ENCODE measurements around the gene GPR27. TPM values are rescaled to one million over a fixed set of nuclear protein-coding genes. Genes with fewer than 3 reads are reported as not detected.

Gene GPR27
- total RNA-seq, 1 donor from 2014 or later: 1.0 TPM

DNA sequence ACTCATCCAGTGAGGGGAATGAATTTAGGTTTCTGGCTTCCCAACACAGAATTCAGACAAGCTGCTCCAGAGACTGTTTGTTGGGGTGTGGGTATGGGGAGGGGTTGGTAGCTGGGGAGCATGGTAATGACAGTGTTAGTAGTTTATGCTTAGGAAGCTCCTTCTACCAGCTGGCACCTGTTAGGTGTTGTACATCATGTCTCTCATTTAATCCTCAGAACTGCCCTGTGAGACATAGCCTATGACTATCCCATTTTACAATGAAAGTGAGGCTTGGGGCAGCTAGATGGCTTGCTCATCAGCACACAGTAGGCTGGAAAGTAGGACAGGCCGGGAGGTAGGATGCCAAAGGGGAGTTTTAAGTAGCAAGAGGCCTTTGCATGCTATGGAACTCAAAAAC, 31.0 kb upstream of the GPR27 start:
- H3K27ac Mint-ChIP-seq: peak overlapping the region; percentile 77
- peaks cover 22% of the 10 kb centered on the region for H3K36me3 Mint-ChIP-seq (ENCODE audit: low read depth)
- no peaks in the 10 kb centered on the region for H3K9me3 Mint-ChIP-seq
- H3K27me3 Mint-ChIP-seq: no peaks in the 10 kb centered on the region
- peaks cover 68% of the 10 kb centered on the region for H3K4me1 Mint-ChIP-seq
- H3K4me3 Mint-ChIP-seq: peak overlapping the region; percentile 75
- DNase-seq: peak; percentile 64
- intact Hi-C loops (cut with micrococcal nuclease): loop anchor here (1.0 to 10.0 kb wide), 12 partner anchors 11 to 1272 kb away; partner anchors contain the start of genes PPP4R2, RYBP and SHQ1

DNA sequence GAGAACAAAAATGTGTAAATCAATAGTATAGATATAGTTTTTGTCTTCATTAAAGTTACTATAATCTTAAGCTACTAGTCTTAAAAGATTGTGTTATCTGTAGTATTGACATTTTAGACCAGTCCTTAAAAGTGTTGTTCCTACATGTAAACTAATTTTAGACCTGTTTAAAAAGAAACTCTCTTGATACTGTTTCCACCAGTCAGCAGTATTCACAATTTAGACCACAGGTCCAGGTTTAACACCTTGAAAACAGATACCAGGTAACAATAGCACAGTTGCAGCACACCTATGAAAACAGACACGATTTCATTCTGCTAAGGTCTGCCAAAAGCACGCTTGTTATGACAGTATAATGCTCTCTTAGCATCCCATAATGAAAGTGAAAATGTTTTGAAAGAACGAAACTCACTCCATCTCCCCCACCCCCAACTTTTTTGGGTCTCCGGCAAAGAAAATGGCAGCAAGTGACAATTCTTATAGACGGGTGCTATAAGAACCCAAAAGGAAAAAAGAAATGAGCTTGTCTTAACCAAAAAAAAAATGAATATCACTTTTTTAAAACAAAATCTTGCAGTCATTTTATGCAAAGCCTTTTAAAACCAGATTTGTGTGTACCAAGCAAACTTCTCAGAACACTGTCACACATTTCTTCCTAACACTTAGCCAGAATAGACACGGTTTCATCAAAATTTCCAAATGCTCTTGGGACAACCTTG, 30.0 kb upstream of the GPR27 start:
- peak; percentile 92 for DNase-seq
- Mint-ChIP-seq H3K4me1 (peaks cover 66% of the 10 kb centered on the region), H3K36me3 (ENCODE audit: low read depth) (peaks cover 19% of the 10 kb centered on the region), H3K27ac (peak overlapping the region; percentile 86), H3K27me3 (no peaks in the 10 kb centered on the region), H3K4me3 (peak overlapping the region; percentile 85), H3K9me3 (no peaks in the 10 kb centered on the region)
- intact Hi-C loops (cut with micrococcal nuclease): loop anchor here (1.0 to 10.0 kb wide), 13 partner anchors 12 to 1306 kb away; partner anchors contain the start of genes PPP4R2, RYBP and SHQ1

GRCh38 chr3:71724171-71724453, 29.5 kb upstream of the GPR27 start:
- Mint-ChIP-seq H3K27ac (peak overlapping the region; percentile 86), H3K9me3 (no peaks in the 10 kb centered on the region), H3K4me1 (peaks cover 65% of the 10 kb centered on the region), H3K4me3 (peak overlapping the region; percentile 85), H3K27me3 (no peaks in the 10 kb centered on the region), H3K36me3 (ENCODE audit: low read depth) (peaks cover 15% of the 10 kb centered on the region)
- intact Hi-C loops (cut with micrococcal nuclease): loop anchor here (1.0 to 10.0 kb wide), 11 partner anchors 148 to 1305 kb away; partner anchors contain the start of genes PPP4R2, RYBP and SHQ1
- DNase-seq: peak; percentile 65

GRCh38 chr3:71724584-71725270, 28.9 kb upstream of the GPR27 start:
- H3K27me3 Mint-ChIP-seq: no peaks in the 10 kb centered on the region
- H3K9me3 Mint-ChIP-seq: no peaks in the 10 kb centered on the region
- H3K4me1 Mint-ChIP-seq: peaks cover 66% of the 10 kb centered on the region
- intact Hi-C loops (cut with micrococcal nuclease): loop anchor here (1.0 to 10.0 kb wide), 11 partner anchors 148 to 1305 kb away; partner anchors contain the start of genes PPP4R2, RYBP and SHQ1
- DNase-seq: peak; percentile 83
- peak overlapping the region; percentile 85 for H3K4me3 Mint-ChIP-seq
- peaks cover 10% of the 10 kb centered on the region for H3K36me3 Mint-ChIP-seq (ENCODE audit: low read depth)
- peak overlapping the region; percentile 86 for H3K27ac Mint-ChIP-seq

DNA sequence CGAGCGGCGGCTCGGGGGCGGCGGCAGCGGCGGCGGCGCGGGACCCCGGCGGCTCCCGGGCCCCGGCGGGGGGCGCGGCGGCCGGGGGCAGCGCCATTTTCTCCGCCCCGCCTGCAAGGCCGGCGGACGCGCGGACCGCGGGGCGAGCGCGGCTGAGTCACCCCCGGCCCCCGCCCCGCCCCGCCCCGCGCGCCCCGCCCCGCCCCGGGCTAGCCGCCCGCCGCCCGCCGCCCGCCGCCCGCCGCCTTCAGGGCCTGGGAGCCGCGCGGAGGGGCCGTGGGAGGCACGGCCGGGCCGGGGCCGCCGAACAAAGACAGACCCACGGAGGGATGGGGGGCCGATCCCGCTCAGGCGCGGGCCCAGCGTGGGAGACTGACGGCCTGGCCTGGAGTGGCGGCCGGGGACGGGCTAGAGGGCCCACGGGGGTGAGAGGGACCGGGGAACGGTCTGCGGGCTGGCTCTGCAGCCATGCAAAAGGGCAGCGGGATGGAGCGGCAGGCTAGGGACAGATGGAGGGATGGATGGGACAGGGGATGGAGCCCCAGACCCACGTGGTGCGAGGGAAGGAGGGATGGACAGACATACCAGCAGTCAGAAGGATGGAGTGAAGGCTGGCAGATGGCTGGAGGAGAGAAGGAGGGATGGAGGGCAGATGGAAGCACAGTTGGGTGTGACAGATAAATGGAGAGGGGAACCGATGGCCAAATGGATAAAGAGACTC, 28.2 kb upstream of the GPR27 start, which contains the start of gene EIF4E3:
Gene EIF4E3 (minus strand): TSS at position 132 of the 721 bp plus-strand sequence. CDS start 35 bp downstream, at position 97.
- Mint-ChIP-seq H3K9me3 (no peaks in the 10 kb centered on the region), H3K27ac (peak within 1 kb of the TSS; percentile 94), H3K27me3 (no peaks in the 10 kb centered on the region), H3K4me3 (peak within 1 kb of the TSS; percentile 96), H3K4me1 (peaks cover 71% of the 10 kb centered on the region), H3K36me3 (ENCODE audit: low read depth) (peaks cover 9% of the 10 kb centered on the region)
- intact Hi-C loops (cut with micrococcal nuclease): loop anchor here (10.0 kb wide), 4 partner anchors 409 to 1269 kb away; partner anchors contain the start of gene PPP4R2
- DNase-seq: peak; percentile 84

- Mint-ChIP-seq H3K27me3 (no peaks in the 10 kb centered on the region), H3K4me1 (peaks cover 69% of the 10 kb centered on the region), H3K27ac (peak overlapping the region; percentile 94), H3K9me3 (no peaks in the 10 kb centered on the region), H3K36me3 (ENCODE audit: low read depth) (peaks cover 2% of the 10 kb centered on the region), H3K4me3 (peak overlapping the region; percentile 96)
- peak; percentile 89 for DNase-seq
- intact Hi-C loops (cut with micrococcal nuclease): loop anchor here (10.0 kb wide), 4 partner anchors 409 to 1269 kb away; partner anchors contain the start of gene PPP4R2
Measured at GRCh38 chr3:71726146-71726545, 27.5 kb upstream of the GPR27 start.

DNA sequence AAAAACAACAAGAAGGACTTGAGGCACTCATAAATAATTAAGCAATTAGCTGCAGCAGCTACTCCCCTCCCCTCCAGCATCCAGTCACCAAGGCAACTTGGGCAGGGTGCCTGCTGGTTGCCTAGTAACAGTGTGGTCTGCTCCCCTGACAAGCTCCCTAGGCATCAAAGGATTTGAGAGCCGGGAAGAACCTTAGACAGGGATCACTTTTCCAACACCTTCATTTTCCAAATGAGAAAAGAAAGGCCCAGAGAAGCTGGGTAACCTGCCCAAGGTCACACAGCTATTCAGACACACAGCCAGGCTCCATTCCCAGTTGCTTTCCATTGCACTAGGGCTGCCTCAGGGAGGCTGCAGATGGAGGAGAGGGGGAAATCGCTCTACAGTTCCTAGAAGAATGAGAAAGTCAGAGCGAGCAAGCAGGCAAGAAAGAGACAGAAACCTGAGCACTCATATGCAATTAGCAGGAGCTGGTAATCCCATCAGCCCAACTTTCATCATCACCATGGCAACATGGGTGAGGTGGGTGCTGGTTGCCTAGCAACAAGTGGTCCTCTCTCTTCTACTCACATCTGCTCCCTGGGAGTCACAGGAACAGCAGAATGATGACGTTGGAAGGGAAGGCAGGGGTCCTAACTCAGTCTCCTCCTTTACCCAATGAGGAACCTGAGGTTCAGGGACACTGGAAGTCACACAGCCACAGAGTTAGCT, 24.9 kb upstream of the GPR27 start:
- Mint-ChIP-seq H3K27ac (no peak overlapping the region), H3K4me3 (no peak overlapping the region), H3K27me3 (no peaks in the 10 kb centered on the region), H3K36me3 (ENCODE audit: low read depth) (no peaks in the 10 kb centered on the region), H3K9me3 (no peaks in the 10 kb centered on the region), H3K4me1 (peaks cover 48% of the 10 kb centered on the region)
- peak; percentile 81 for DNase-seq
- intact Hi-C loops (cut with micrococcal nuclease): loop anchor here (10.0 kb wide), 4 partner anchors 406 to 1266 kb away; partner anchors contain the start of gene PPP4R2

DNA sequence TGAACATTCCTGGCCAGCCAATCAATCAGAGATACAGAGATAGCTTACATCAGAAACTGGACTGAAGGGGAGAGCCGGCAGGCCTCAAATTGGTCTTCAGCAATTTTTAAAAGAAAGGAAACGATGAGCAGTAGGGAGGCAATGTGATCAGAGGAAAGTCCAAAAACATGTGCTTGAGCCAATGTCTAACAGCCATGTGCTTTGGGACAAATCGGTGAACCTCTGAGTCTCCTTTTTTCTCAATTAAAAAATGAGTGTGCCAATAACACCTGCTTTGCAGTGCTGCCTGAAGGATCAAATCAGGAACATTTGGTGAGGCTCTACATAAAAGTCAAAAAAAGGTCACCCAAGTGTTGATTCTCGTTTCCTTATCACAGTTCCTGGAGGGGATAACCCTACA, 21.0 kb upstream of the GPR27 start:
- peaks cover 7% of the 10 kb centered on the region for H3K9me3 Mint-ChIP-seq
- H3K4me1 Mint-ChIP-seq: peaks cover 29% of the 10 kb centered on the region
- intact Hi-C loops (cut with micrococcal nuclease): no loop called here
- H3K36me3 Mint-ChIP-seq (ENCODE audit: low read depth): no peaks in the 10 kb centered on the region
- peak; percentile 51 for DNase-seq
- no peak overlapping the region for H3K27ac Mint-ChIP-seq
- H3K27me3 Mint-ChIP-seq: peaks cover 21% of the 10 kb centered on the region
- H3K4me3 Mint-ChIP-seq: no peak overlapping the region

DNA sequence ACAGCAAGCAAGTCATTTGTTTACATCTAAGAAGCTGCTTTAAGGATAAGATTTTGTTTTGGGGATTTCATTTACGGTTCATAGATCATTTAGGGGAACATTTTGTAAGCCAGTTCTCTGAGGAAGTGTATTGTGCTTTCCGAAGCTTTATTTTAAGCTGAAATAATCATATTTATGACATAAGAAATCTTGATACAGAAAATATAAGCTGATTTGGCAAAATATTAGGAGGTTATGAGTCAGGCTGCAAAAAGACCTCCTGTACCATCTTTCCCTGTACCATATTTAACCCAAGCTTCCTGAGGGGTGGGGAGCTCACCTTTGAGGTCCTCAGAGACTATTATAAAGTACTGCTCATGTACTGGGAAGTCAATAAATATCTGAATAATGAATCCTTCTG, 20.3 kb upstream of the GPR27 start:
- Mint-ChIP-seq H3K9me3 (peaks cover 8% of the 10 kb centered on the region), H3K4me3 (no peak overlapping the region), H3K27me3 (peaks cover 28% of the 10 kb centered on the region), H3K4me1 (peaks cover 27% of the 10 kb centered on the region), H3K36me3 (ENCODE audit: low read depth) (no peaks in the 10 kb centered on the region), H3K27ac (no peak overlapping the region)
- intact Hi-C loops (cut with micrococcal nuclease): no loop called here
- DNase-seq: peak; percentile 19

- Mint-ChIP-seq H3K4me3 (no peak overlapping the region), H3K27me3 (peaks cover 36% of the 10 kb centered on the region), H3K27ac (no peak overlapping the region), H3K9me3 (peaks cover 12% of the 10 kb centered on the region), H3K4me1 (peaks cover 13% of the 10 kb centered on the region), H3K36me3 (ENCODE audit: low read depth) (no peaks in the 10 kb centered on the region)
- intact Hi-C loops (cut with micrococcal nuclease): no loop called here
- DNase-seq: peak; percentile 22
Measured at GRCh38 chr3:71734881-71735280, 18.8 kb upstream of the GPR27 start.

DNA sequence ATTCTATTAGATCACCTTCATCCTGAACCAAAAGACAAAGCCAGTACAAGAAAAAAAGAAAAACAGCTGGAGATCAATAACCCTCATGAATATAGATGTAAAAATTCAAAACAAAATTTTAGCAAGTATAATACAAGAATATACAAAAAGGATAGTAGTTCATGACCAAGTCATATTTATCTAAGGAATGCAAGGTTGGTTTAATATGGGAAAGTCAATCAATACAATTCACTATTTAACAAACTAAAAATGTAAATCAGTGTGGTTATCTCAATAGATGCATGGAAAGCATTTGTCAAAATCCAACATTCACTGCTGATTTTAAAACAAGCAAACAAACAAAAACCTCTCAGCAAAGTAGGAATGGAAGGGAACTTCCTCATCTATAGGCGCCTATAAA, 11.0 kb upstream of the GPR27 start:
- intact Hi-C loops (cut with micrococcal nuclease): no loop called here
- H3K36me3 Mint-ChIP-seq (ENCODE audit: low read depth): no peaks in the 10 kb centered on the region
- H3K4me3 Mint-ChIP-seq: no peak overlapping the region

DNA sequence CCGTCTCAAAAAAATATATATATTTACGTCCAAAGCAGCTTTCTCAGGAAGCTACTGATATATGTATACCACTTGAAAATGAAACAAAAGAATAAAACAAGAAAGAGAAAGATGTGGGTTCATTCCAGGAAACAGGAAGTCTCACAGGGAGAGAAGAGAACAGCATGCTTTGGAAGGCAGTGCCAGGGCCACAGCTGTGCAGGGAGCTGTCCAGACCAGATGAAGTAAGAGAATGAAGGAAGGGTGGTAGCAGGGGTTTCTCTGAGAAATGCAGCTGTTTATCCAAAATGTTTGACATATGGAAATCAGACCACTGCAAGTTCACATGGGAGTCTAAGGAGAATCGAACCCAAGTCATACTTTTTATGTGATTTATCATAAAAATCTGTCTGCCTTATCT, 8.9 kb upstream of the GPR27 start:
- intact Hi-C loops (cut with micrococcal nuclease): no loop called here

More for the DNA sequence above, 11.0 kb upstream of the GPR27 start:
- peaks cover 2% of the 10 kb centered on the region for H3K4me1 Mint-ChIP-seq
- H3K27ac Mint-ChIP-seq: no peak overlapping the region
- no peak for DNase-seq
- peaks cover 19% of the 10 kb centered on the region for H3K9me3 Mint-ChIP-seq
- H3K27me3 Mint-ChIP-seq: peaks cover 31% of the 10 kb centered on the region

DNA sequence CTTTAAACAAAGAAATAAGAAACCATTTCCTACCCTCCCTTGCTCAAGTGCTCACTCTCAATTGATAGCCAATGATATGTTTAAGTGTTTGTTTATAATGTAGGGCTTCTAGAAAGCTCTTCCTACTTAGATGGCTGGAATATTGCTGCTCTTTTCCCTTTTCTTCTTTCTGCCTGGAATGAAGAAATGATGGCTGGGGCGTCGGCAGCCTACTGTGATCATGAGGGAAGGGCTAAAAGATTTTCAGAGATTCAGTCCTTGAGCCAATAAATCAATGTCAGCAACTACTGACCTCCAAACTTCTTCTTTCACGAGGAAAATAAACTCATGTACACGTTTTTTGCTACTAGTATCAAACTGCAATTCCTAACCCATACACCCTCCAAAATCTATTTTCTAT, 2.1 kb upstream of the GPR27 start:
- Mint-ChIP-seq H3K9me3 (no peaks in the 10 kb centered on the region), H3K4me3 (no peak overlapping the region), H3K4me1 (peaks cover 2% of the 10 kb centered on the region), H3K27me3 (peaks cover 53% of the 10 kb centered on the region), H3K27ac (no peak overlapping the region), H3K36me3 (ENCODE audit: low read depth) (peaks cover 3% of the 10 kb centered on the region)
- DNase-seq: peak; percentile 10
- intact Hi-C loops (cut with micrococcal nuclease): no loop called here

More for the DNA sequence above, 8.9 kb upstream of the GPR27 start:
- Mint-ChIP-seq H3K9me3 (peaks cover 14% of the 10 kb centered on the region), H3K4me1 (peaks cover 2% of the 10 kb centered on the region), H3K4me3 (no peak overlapping the region), H3K27me3 (peaks cover 22% of the 10 kb centered on the region), H3K27ac (no peak overlapping the region), H3K36me3 (ENCODE audit: low read depth) (no peaks in the 10 kb centered on the region)
- DNase-seq: peak; percentile 34
